K562 (cell line): ENCODE results near the gene DTX3. TPM values are rescaled to one million over a fixed set of nuclear protein-coding genes. Genes with fewer than 3 reads are reported as not detected.

Experiments
- ATAC-seq: fragments of 200-7000 bp; cut with Tn5 transposase; 3 replicates; pipeline ENCODE4 v1.9.1; 2020; ENCODE audit warnings: moderate library complexity
- BruUV-seq: library from RNA; stranded (reverse); fragments of 400-500 nt; replicated peaks from 2 replicates; lab custom pipeline; 2021; lab: Mats Ljungman, UMichigan
- CTCF ChIA-PET: fragments of 300-600 bp; formaldehyde crosslinking; extraction: SDS; loops from one replicate; lab custom pipeline; 2021; ENCODE audit warnings: low intra/inter-chr PET ratio; lab: Yijun Ruan, JAX
- POLR2A ChIA-PET: fragments of 300-600, 350-650 bp; sonication (Branson Sonifier 250); formaldehyde crosslinking; extraction: SDS; loops from one replicate; lab custom pipeline; 2021; ENCODE audit warnings: antibody characterized with exemption, inconsistent platforms; lab: Yijun Ruan, JAX
- DNase-seq, 4 experiments: peaks; one replicate each; pipeline versions ENCODE4 v3.0.0 to v3.0.0-alpha.2; 2011 to 2018; ENCODE audit warnings: low spot score in 3 of 4, mixed read lengths in 3 of 4; ENCODE audit errors: extremely low read depth in 1 of 4
- FAIRE-seq: peaks from 2 replicates; lab custom pipeline; 2011; peaks lifted over from hg19 to GRCh38; lab: Jason Lieb, UNC
- H2AFZ ChIP-seq: 2 replicates; pipeline ENCODE4 v1.6.0; 2011; ENCODE audit warnings: low read depth, low read length, control low read depth, inconsistent platforms
- H3K27ac ChIP-seq: fragments of 200-600 bp; 3 replicates; pipeline ENCODE4 v1.8.0; 2011; ENCODE audit warnings: low read depth, mild to moderate bottlenecking, control low read depth, inconsistent platforms, low read length, moderate library complexity, mixed read lengths; ENCODE audit errors: extremely low read depth
- H3K27me3 ChIP-seq, 2 experiments: fragments of 300-600 bp in 1 of 2; 2 replicates in 1 of 2; 3 replicates in 1 of 2; pipeline versions ENCODE4 v1.6.0 to v1.8.0; 2011; ENCODE audit warnings: inconsistent platforms in 2 of 2, low read length in 2 of 2, mild to moderate bottlenecking in 1 of 2, mixed read lengths in 1 of 2, moderate library complexity in 1 of 2; ENCODE audit not compliant: control insufficient read depth in 2 of 2, insufficient read depth in 2 of 2
- H3K36me3 ChIP-seq: fragments of 300-600 bp; 3 replicates; pipeline ENCODE4 v1.8.0; 2011; ENCODE audit warnings: mild to moderate bottlenecking, low read length, inconsistent platforms; ENCODE audit not compliant: control insufficient read depth, insufficient read depth
- H3K4me1 ChIP-seq, 2 experiments: fragments of 200-600 bp in 1 of 2; replicated peaks in 1 of 2; 2 replicates in 1 of 2; 3 replicates in 1 of 2; pipeline versions ENCODE4 v1.5.1 to v1.8.0; 2011; ENCODE audit warnings: inconsistent platforms in 2 of 2, low read length in 2 of 2, mild to moderate bottlenecking in 1 of 2, mixed read lengths in 1 of 2, moderate library complexity in 1 of 2; ENCODE audit not compliant: control insufficient read depth in 2 of 2, insufficient read depth in 2 of 2
- H3K4me2 ChIP-seq: 2 replicates; pipeline ENCODE4 v1.6.1; 2011; ENCODE audit warnings: low read length, control low read depth, inconsistent platforms, mixed read lengths; ENCODE audit not compliant: insufficient read depth
- H3K4me3 ChIP-seq: fragments of 200-600 bp; sonication (generic), shearing (Covaris generic); 2 replicates; pipeline ENCODE4 v1.5.1; 2016; ENCODE audit warnings: control low read depth, inconsistent platforms
- H3K79me2 ChIP-seq: fragments of 200-600 bp; 3 replicates; pipeline ENCODE4 v1.8.0; 2011; ENCODE audit warnings: low read length, inconsistent platforms; ENCODE audit not compliant: control insufficient read depth, insufficient read depth
- H3K9ac ChIP-seq, 2 experiments: 2 replicates each; pipeline versions ENCODE4 v1.6.0 to v1.6.1; 2011; ENCODE audit warnings: low read depth in 2 of 2, low read length in 2 of 2, control low read depth in 1 of 2, inconsistent platforms in 1 of 2, mild to moderate bottlenecking in 1 of 2, mixed read lengths in 1 of 2; ENCODE audit not compliant: insufficient read depth in 1 of 2
- H3K9me1 ChIP-seq: one replicate; pipeline ENCODE4 v1.6.0; 2011; ENCODE audit warnings: inconsistent platforms, mild to moderate bottlenecking, low read length, moderate library complexity; ENCODE audit not compliant: control insufficient read depth, insufficient read depth
- H3K9me3 ChIP-seq: replicated peaks from 2 replicates; pipeline ENCODE4 v1.5.1; 2011; ENCODE audit warnings: low read depth, low read length, inconsistent platforms; ENCODE audit not compliant: control insufficient read depth, insufficient read depth
- H4K20me1 ChIP-seq: replicated peaks from 2 replicates; pipeline ENCODE4 v1.6.1; 2011; ENCODE audit warnings: low read length, inconsistent platforms, mixed read lengths; ENCODE audit not compliant: control insufficient read depth, insufficient read depth
- CEBPB ChIP-seq: fragments of 450-650 bp; IDR thresholded peaks from 2 replicates; pipeline ENCODE4 v1.6.1; 2016; ENCODE audit warnings: missing genetic modification characterization, missing compliant biosample characterization
- CEBPG ChIP-seq, 3 experiments: fragments of 200-800 bp in 1 of 3; sonication (Bioruptor generic) in 1 of 3; sonication (generic) in 1 of 3; formaldehyde crosslinking in 1 of 3; IDR thresholded peaks in 2 of 3; conservative IDR thresholded peaks in 1 of 3; 2 replicates each; pipeline versions ENCODE4 v1.6.1 to v1.8.0; 2016 to 2022; ENCODE audit warnings: missing compliant biosample characterization in 2 of 3, missing genetic modification characterization in 2 of 3, mild to moderate bottlenecking in 1 of 3, missing genetic modification reagents in 1 of 3
- HNRNPH1 ChIP-seq: fragments of 200-400 bp; formaldehyde crosslinking; optimal IDR thresholded peaks from 2 replicates; pipeline ENCODE3; 2017; ENCODE audit warnings: low read depth, mild to moderate bottlenecking, low read length, moderate library complexity
- MEIS2 ChIP-seq: fragments of 450-650 bp; IDR thresholded peaks from 2 replicates; pipeline ENCODE4 v1.6.1; 2014; ENCODE audit warnings: mild to moderate bottlenecking; ENCODE audit not compliant: partially characterized antibody
- RBM14 ChIP-seq: fragments of 200-400 bp; formaldehyde crosslinking; IDR thresholded peaks from 2 replicates; pipeline ENCODE4 v1.6.1; 2018; ENCODE audit warnings: low read depth, mild to moderate bottlenecking, low read length, moderate library complexity, borderline replicate concordance; ENCODE audit not compliant: insufficient read depth
- RBM34 ChIP-seq: fragments of 200-400 bp; formaldehyde crosslinking; IDR thresholded peaks from 2 replicates; pipeline ENCODE4 v1.6.1; 2018; ENCODE audit warnings: low read length, borderline replicate concordance; ENCODE audit not compliant: insufficient read depth
- SPI1 ChIP-seq: IDR thresholded peaks from 2 replicates; pipeline ENCODE4 v1.6.1; 2011; ENCODE audit warnings: low read depth, low read length, control low read depth, borderline replicate concordance
- ZFX ChIP-seq: sonication (generic); formaldehyde crosslinking; IDR thresholded peaks from 2 replicates; pipeline ENCODE4 v1.8.0; 2022; ENCODE audit warnings: mild to moderate bottlenecking, missing genetic modification reagents, moderate library complexity
- ZNF324 ChIP-seq: fragments of 250-450 bp; sonication (Bioruptor Pico); IDR thresholded peaks from 2 replicates; pipeline ENCODE4 v1.4.0; 2020; ENCODE audit warnings: mild to moderate bottlenecking
- ZSCAN29 ChIP-seq: fragments of 450-650 bp; IDR thresholded peaks from 2 replicates; pipeline ENCODE4 v1.6.1; 2017
- WGBS: fragments of 100-300 bp; shearing (Covaris generic); methylation state at CpG from one replicate; pipeline ENCODE4 v1.1.6; 2016; ENCODE audit warnings: low coverage, mixed read lengths; ENCODE audit not compliant: insufficient coverage; ENCODE audit errors: missing lambda C conversion rate; 5-methylcytosine and 5-hydroxymethylcytosine counted together
- in situ Hi-C: fragments of 300-500 bp; cut with MboI; formaldehyde crosslinking; loops from 4 replicates; pipeline ENCODE4 v1.15.0; 2018; ENCODE audit warnings: inconsistent platforms, mixed read lengths
- intact Hi-C: fragments of 100-400 bp; cut with micrococcal nuclease; formaldehyde crosslinking; loops from 2 replicates; pipeline ENCODE4 v1.14.2; 2022
- polyA plus RNA-seq, 8 experiments: library from polyadenylated mRNA; depleted of rRNA in 4 of 8; stranded (reverse) in 5 of 8; unstranded in 3 of 8; fragments of >200 nt; fragmentation: Nextera tagmentation in 2 of 8; fragmentation: Illumina TruSeq in 1 of 8; extraction: Ambion mirVana in 2 of 8; extraction: Trizol in 1 of 8; gene quantifications; 2 replicates each; pipeline versions ENCODE4 v1.2.1 to v1.2.3, GENCODE V29; 2011 to 2014; ENCODE audit warnings: inconsistent platforms in 1 of 8, missing spikeins in 1 of 8
- total RNA-seq, 7 experiments: library from RNA; depleted of rRNA in 6 of 7; stranded (reverse); fragments of >200 nt in 6 of 7; fragmentation: Illumina TruSeq in 2 of 7; extraction: Trizol in 2 of 7; gene quantifications; 2 replicates each; pipeline versions ENCODE4 v1.2.1 to v1.2.3, GENCODE V29; 2011 to 2021; ENCODE audit warnings: low replicate concordance in 1 of 7
- TF ChIP-seq, protein P1 (sequence below): sonication (generic); formaldehyde crosslinking; IDR thresholded peaks from 2 replicates; pipeline ENCODE4 v1.8.1; 2022; ENCODE audit warnings: missing genetic modification reagents
- TF ChIP-seq, protein P2 (sequence below): fragments of 200-800 bp; sonication (Bioruptor generic); IDR thresholded peaks from 2 replicates; pipeline ENCODE4 v1.6.1; 2017; ENCODE audit warnings: missing genetic modification characterization, missing compliant biosample characterization
- TF ChIP-seq, protein P3 (sequence below): fragments of 450-650 bp; IDR thresholded peaks from 2 replicates; pipeline ENCODE4 v1.6.1; 2018; ENCODE audit not compliant: partially characterized antibody
- TF ChIP-seq, protein P4 (sequence below): fragments of 450-650 bp; formaldehyde crosslinking; conservative IDR thresholded peaks from 2 replicates; pipeline ENCODE4 v1.4.0; 2022; ENCODE audit warnings: mild to moderate bottlenecking, missing genetic modification characterization

The DTX3 gene
- total and polyA plus RNA-seq, 9 of the 15 experiments (the other 6 are each of a cell fraction or from before 2014, with no cell fraction given): 0.03 to 0.09 (median 0.06) TPM; not detected in 6

DNA sequence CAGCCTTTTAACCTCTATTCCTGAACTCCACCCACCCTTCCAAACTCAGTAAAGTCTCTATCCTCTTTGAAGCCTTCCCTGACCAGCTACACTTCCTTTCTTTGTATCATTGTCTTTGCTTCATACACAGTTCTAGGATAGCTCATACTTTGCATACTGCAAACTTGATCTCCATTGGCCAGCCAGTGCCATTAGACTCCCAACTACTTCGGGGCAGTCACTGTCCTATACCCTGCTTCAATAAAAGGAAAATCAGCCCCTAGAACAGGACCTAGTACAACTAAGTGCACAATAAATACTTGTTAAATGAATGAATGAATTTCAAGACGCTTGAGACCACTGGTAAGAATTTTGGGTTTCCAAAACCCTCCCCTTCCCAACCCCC lies 14.2 kb upstream of the DTX3 start:
- H3K9ac ChIP-seq: peak overlapping the region; percentile 81 to 98
- peaks cover 22 to 23% of the 10 kb centered on the region in 2 experiments for H3K4me1 ChIP-seq
- peaks cover 21% of the 10 kb centered on the region; the same call in 2 of the 3 replicates for H3K36me3 ChIP-seq
- peak overlapping the region; percentile 97 for H2AFZ ChIP-seq
- ChIA-PET POLR2A (interaction anchor here (0.6 to 4.2 kb wide), 6 partner anchors 10 to 149 kb away, joined by 3 to 20 read pairs (median 4); no protein-coding TSS in a partner anchor), CTCF (no interaction called here)
- no peaks in the 10 kb centered on the region for H3K9me3 ChIP-seq
- no peaks in the 10 kb centered on the region for H4K20me1 ChIP-seq
- in situ Hi-C loops: no loop called here
- intact Hi-C loops: no loop called here
- peak overlapping the region; percentile 84 for H3K27ac ChIP-seq
- peak overlapping the region; percentile 72 for H3K4me3 ChIP-seq
- ATAC-seq (peak; percentile 11), DNase-seq (peak in 1 of 4 experiments; percentile 20), FAIRE-seq (no peak)
- H3K27me3 ChIP-seq: no peaks in the 10 kb centered on the region
- H3K4me2 ChIP-seq: peak overlapping the region; percentile 77
- H3K79me2 ChIP-seq: peaks cover 27% of the 10 kb centered on the region
- H3K9me1 ChIP-seq: no peaks in the 10 kb centered on the region
- BruUV-seq: TSS peak; percentile 78
- WGBS: 10% methylated on average over 2 of the region's 2 CpGs
- TF ChIP-seq, protein P1, sequence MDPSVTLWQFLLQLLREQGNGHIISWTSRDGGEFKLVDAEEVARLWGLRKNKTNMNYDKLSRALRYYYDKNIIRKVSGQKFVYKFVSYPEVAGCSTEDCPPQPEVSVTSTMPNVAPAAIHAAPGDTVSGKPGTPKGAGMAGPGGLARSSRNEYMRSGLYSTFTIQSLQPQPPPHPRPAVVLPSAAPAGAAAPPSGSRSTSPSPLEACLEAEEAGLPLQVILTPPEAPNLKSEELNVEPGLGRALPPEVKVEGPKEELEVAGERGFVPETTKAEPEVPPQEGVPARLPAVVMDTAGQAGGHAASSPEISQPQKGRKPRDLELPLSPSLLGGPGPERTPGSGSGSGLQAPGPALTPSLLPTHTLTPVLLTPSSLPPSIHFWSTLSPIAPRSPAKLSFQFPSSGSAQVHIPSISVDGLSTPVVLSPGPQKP (CRISPR knock-in tag): no peak
- TF ChIP-seq, protein P2, sequence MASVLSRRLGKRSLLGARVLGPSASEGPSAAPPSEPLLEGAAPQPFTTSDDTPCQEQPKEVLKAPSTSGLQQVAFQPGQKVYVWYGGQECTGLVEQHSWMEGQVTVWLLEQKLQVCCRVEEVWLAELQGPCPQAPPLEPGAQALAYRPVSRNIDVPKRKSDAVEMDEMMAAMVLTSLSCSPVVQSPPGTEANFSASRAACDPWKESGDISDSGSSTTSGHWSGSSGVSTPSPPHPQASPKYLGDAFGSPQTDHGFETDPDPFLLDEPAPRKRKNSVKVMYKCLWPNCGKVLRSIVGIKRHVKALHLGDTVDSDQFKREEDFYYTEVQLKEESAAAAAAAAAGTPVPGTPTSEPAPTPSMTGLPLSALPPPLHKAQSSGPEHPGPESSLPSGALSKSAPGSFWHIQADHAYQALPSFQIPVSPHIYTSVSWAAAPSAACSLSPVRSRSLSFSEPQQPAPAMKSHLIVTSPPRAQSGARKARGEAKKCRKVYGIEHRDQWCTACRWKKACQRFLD (CRISPR knock-in tag): no peak
- TF ChIP-seq SPI1: no peak
- no peak for TF ChIP-seq MEIS2
- TF ChIP-seq, protein P3, sequence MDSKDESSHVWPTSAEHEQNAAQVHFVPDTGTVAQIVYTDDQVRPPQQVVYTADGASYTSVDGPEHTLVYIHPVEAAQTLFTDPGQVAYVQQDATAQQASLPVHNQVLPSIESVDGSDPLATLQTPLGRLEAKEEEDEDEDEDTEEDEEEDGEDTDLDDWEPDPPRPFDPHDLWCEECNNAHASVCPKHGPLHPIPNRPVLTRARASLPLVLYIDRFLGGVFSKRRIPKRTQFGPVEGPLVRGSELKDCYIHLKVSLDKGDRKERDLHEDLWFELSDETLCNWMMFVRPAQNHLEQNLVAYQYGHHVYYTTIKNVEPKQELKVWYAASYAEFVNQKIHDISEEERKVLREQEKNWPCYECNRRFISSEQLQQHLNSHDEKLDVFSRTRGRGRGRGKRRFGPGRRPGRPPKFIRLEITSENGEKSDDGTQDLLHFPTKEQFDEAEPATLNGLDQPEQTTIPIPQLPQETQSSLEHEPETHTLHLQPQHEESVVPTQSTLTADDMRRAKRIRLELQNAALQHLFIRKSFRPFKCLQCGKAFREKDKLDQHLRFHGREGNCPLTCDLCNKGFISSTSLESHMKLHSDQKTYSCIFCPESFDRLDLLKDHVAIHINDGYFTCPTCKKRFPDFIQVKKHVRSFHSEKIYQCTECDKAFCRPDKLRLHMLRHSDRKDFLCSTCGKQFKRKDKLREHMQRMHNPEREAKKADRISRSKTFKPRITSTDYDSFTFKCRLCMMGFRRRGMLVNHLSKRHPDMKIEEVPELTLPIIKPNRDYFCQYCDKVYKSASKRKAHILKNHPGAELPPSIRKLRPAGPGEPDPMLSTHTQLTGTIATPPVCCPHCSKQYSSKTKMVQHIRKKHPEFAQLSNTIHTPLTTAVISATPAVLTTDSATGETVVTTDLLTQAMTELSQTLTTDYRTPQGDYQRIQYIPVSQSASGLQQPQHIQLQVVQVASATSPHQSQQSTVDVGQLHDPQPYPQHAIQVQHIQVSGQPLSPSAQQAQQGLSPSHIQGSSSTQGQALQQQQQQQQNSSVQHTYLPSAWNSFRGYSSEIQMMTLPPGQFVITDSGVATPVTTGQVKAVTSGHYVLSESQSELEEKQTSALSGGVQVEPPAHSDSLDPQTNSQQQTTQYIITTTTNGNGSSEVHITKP: peak; percentile 90
- TF ChIP-seq ZSCAN29: no peak
- TF ChIP-seq RBM14: no peak
- TF ChIP-seq HNRNPH1: no peak
- TF ChIP-seq, protein P4, sequence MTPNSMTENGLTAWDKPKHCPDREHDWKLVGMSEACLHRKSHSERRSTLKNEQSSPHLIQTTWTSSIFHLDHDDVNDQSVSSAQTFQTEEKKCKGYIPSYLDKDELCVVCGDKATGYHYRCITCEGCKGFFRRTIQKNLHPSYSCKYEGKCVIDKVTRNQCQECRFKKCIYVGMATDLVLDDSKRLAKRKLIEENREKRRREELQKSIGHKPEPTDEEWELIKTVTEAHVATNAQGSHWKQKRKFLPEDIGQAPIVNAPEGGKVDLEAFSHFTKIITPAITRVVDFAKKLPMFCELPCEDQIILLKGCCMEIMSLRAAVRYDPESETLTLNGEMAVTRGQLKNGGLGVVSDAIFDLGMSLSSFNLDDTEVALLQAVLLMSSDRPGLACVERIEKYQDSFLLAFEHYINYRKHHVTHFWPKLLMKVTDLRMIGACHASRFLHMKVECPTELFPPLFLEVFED (CRISPR knock-in tag): no peak
- TF ChIP-seq ZFX (CRISPR knock-in tag): no peak
- no peak for TF ChIP-seq RBM34
- 0 out of 2 replicates have a peak, but pooled peaks have one; percentile 11 for TF ChIP-seq CEBPG (CRISPR knock-in tag; IDR thresholded peaks at IDR 0.05)
- TF ChIP-seq CEBPG (tag; conservative IDR thresholded peaks at IDR 0.05 in 1 of 2, IDR thresholded peaks at IDR 0.05 in 1 of 2): no peak
- no peak for TF ChIP-seq CEBPB (tag)
- no peak for TF ChIP-seq ZNF324
